ENCODE data around the gene STARD3. TPM values are rescaled to one million over a fixed set of nuclear protein-coding genes. Genes with fewer than 3 reads are reported as not detected.

STARD3 gene
- total and polyA plus RNA-seq, 2 of the 13 experiments (the other 11 are each of a cell fraction or from before 2014, with no cell fraction given), result 34.6 to 100 TPM

- TF ChIP-seq, protein P1, sequence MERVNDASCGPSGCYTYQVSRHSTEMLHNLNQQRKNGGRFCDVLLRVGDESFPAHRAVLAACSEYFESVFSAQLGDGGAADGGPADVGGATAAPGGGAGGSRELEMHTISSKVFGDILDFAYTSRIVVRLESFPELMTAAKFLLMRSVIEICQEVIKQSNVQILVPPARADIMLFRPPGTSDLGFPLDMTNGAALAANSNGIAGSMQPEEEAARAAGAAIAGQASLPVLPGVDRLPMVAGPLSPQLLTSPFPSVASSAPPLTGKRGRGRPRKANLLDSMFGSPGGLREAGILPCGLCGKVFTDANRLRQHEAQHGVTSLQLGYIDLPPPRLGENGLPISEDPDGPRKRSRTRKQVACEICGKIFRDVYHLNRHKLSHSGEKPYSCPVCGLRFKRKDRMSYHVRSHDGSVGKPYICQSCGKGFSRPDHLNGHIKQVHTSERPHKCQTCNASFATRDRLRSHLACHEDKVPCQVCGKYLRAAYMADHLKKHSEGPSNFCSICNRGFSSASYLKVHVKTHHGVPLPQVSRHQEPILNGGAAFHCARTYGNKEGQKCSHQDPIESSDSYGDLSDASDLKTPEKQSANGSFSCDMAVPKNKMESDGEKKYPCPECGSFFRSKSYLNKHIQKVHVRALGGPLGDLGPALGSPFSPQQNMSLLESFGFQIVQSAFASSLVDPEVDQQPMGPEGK (CRISPR knock-in tag; IDR thresholded peaks at IDR 0.05), result peak; percentile 70
- no peak for TF ChIP-seq EED (CRISPR knock-in tag; IDR thresholded peaks at IDR 0.05)
- TF ChIP-seq ARNT2 (CRISPR knock-in tag; IDR thresholded peaks at IDR 0.05; ENCODE audit: low read depth), result 0 out of 2 replicates have a peak, but pooled peaks have one; percentile 35
- peak; percentile 95 for TF ChIP-seq RXRA (CRISPR knock-in tag; IDR thresholded peaks at IDR 0.05)
- no peak for TF ChIP-seq HES4 (CRISPR knock-in tag; IDR thresholded peaks at IDR 0.05; ENCODE audit: borderline replicate concordance)
- no peak for TF ChIP-seq BRD4 (CRISPR knock-in tag; IDR thresholded peaks at IDR 0.05)
- TF ChIP-seq, protein P2, sequence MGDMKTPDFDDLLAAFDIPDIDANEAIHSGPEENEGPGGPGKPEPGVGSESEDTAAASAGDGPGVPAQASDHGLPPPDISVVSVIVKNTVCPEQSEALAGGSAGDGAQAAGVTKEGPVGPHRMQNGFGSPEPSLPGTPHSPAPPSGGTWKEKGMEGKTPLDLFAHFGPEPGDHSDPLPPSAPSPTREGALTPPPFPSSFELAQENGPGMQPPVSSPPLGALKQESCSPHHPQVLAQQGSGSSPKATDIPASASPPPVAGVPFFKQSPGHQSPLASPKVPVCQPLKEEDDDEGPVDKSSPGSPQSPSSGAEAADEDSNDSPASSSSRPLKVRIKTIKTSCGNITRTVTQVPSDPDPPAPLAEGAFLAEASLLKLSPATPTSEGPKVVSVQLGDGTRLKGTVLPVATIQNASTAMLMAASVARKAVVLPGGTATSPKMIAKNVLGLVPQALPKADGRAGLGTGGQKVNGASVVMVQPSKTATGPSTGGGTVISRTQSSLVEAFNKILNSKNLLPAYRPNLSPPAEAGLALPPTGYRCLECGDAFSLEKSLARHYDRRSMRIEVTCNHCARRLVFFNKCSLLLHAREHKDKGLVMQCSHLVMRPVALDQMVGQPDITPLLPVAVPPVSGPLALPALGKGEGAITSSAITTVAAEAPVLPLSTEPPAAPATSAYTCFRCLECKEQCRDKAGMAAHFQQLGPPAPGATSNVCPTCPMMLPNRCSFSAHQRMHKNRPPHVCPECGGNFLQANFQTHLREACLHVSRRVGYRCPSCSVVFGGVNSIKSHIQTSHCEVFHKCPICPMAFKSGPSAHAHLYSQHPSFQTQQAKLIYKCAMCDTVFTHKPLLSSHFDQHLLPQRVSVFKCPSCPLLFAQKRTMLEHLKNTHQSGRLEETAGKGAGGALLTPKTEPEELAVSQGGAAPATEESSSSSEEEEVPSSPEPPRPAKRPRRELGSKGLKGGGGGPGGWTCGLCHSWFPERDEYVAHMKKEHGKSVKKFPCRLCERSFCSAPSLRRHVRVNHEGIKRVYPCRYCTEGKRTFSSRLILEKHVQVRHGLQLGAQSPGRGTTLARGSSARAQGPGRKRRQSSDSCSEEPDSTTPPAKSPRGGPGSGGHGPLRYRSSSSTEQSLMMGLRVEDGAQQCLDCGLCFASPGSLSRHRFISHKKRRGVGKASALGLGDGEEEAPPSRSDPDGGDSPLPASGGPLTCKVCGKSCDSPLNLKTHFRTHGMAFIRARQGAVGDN (CRISPR knock-in tag; IDR thresholded peaks at IDR 0.05), result no peak; the same call in none of the 2 replicates
- TF ChIP-seq ZNF674 (CRISPR knock-in tag; IDR thresholded peaks at IDR 0.05; ENCODE audit: low read depth), result no peak
- TF ChIP-seq ETV6 (CRISPR knock-in tag; conservative IDR thresholded peaks at IDR 0.05), result no peak
- no peak for TF ChIP-seq CERS6 (CRISPR knock-in tag; IDR thresholded peaks at IDR 0.05)
- no peak for TF ChIP-seq ZNF616 (CRISPR knock-in tag; IDR thresholded peaks at IDR 0.05; ENCODE audit: low read depth)
- peak; percentile 64; the same call in 1 of the 2 replicates for TF ChIP-seq CHD4 (IDR thresholded peaks at IDR 0.05; ENCODE audit: borderline replicate concordance, low read length)
- TF ChIP-seq FOXA3 (CRISPR knock-in tag; IDR thresholded peaks at IDR 0.05), result peak; percentile 50; the same call in 1 of the 2 replicates
- no peak for TF ChIP-seq MAFK (conservative IDR thresholded peaks at IDR 0.05 in 1 of 2, IDR thresholded peaks at IDR 0.05 in 1 of 2; ENCODE audit: low read length in 2 of 2)
- TF ChIP-seq ZFP62 (CRISPR knock-in tag; IDR thresholded peaks at IDR 0.05), result no peak
- peak; percentile 88 for TF ChIP-seq HNF4A (CRISPR knock-in tag; IDR thresholded peaks at IDR 0.05)
- peak; percentile 67 for TF ChIP-seq SKI (IDR thresholded peaks at IDR 0.05; ENCODE audit: partially characterized antibody)
- no peak for TF ChIP-seq GTF2F1 (IDR thresholded peaks at IDR 0.05; ENCODE audit: low read length)
- TF ChIP-seq ARNTL (CRISPR knock-in tag; IDR thresholded peaks at IDR 0.05), result 0 out of 2 replicates have a peak, but pooled peaks have one; percentile 22
- TF ChIP-seq GABPA (IDR thresholded peaks at IDR 0.05; ENCODE audit: low read depth, low read length), result no peak
- peak; percentile 44 for TF ChIP-seq GABPA (CRISPR knock-in tag; IDR thresholded peaks at IDR 0.05; ENCODE audit: low read depth)
These were observed 16.9 kb downstream of the STARD3 start (continued) for GRCh38 chr17:39653662-39654331.

All from HepG2 (cell line).